AG04449 (cell line): ENCODE data around the gene SHPK.

ENCODE experiments used
- CTCF ChIA-PET: fragments of 350-600 bp; formaldehyde crosslinking; extraction: SDS; loops from one replicate; lab custom pipeline; 2021; ENCODE audit warnings: antibody characterized with exemption; lab: Yijun Ruan, JAX
- POLR2A ChIA-PET: fragments of 400-600, 350-600 bp; formaldehyde crosslinking; extraction: SDS; loops from one replicate; lab custom pipeline; 2020; ENCODE audit warnings: antibody characterized with exemption, inconsistent platforms; lab: Yijun Ruan, JAX
- DNase-seq: peaks from one replicate; pipeline ENCODE4 v3.0.0-alpha.2; 2010; ENCODE audit warnings: low read depth, low spot score
- H3K4me3 ChIP-seq: 2 replicates; pipeline ENCODE4 v1.5.1; 2011; ENCODE audit warnings: low read depth, mild to moderate bottlenecking, control low read depth, low read length
- TF ChIP-seq, protein P1 (sequence below): IDR thresholded peaks from one replicate; pipeline ENCODE4 v1.5.1; 2011; ENCODE audit warnings: mild to moderate bottlenecking, moderate library complexity, low read length, control low read depth, inconsistent platforms; ENCODE audit not compliant: insufficient read depth; ENCODE audit errors: missing control alignments

Gene SHPK

DNA sequence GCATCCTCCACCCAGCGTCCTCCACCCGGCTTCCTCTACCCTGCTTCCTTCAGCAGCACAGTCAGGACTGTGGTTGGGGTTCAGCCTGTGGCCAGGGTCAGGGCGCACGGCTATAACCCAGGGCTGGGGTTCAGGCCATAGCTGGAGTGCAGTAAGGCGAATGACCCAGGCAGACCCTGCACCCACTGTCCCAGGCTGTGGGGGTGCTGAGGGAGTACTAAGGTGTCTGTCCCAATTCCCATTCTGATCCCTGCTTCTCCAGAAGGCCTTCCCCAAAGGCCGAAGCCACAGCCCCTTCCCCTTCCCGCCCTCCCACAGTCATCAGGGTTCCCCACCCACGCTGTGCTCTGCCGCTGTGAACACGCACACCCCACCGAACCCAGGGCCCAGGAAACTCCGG is 45.0 kb upstream of the SHPK start:
- no peak for DNase-seq
- H3K4me3 ChIP-seq: no peak overlapping the region
- TF ChIP-seq, protein P1, sequence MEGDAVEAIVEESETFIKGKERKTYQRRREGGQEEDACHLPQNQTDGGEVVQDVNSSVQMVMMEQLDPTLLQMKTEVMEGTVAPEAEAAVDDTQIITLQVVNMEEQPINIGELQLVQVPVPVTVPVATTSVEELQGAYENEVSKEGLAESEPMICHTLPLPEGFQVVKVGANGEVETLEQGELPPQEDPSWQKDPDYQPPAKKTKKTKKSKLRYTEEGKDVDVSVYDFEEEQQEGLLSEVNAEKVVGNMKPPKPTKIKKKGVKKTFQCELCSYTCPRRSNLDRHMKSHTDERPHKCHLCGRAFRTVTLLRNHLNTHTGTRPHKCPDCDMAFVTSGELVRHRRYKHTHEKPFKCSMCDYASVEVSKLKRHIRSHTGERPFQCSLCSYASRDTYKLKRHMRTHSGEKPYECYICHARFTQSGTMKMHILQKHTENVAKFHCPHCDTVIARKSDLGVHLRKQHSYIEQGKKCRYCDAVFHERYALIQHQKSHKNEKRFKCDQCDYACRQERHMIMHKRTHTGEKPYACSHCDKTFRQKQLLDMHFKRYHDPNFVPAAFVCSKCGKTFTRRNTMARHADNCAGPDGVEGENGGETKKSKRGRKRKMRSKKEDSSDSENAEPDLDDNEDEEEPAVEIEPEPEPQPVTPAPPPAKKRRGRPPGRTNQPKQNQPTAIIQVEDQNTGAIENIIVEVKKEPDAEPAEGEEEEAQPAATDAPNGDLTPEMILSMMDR: no peak
- POLR2A ChIA-PET: no interaction called here
- CTCF ChIA-PET: interaction anchor here (0.7 to 2.8 kb wide), 2 partner anchors 7 to 14 kb away, joined by 3 to 12 read pairs; no protein-coding TSS in a partner anchor

DNA sequence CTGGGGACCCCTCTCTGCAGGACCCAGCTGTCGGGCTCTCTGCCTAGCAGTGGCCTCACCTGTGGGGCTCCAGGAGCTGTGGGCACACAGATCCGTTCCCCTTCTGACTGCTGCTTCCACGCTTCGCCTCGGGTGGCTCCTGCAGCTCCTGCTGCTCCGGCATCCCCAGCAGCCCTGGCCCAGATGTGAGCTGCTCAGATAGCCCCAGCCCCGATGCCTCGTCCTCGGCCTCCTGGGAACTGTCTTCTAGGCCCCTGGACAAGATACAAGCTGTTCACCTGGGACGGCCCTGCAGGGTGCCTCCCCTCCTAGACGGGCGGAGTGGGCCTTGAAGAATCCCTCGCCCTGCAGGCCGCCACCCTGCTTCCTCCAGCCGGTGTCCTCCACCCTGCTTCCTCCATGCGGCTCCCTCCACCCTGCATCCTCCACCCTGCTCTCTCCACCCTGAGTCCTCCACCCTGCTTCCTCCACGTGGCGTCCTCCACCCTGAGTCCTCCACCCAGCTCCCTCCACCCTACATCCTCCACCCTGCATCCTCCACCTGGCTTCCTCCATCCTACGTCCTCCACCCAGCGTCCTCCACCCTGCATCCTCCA is 43.6 kb upstream of the SHPK start:
- CTCF ChIA-PET: no interaction called here
- no peak overlapping the region for H3K4me3 ChIP-seq
- no peak for DNase-seq
- POLR2A ChIA-PET: interaction anchor here (0.6 kb wide), 1 partner anchor 12 kb away, joined by 3 read pairs; no protein-coding TSS in a partner anchor
- TF ChIP-seq, protein P1: no peak

DNA sequence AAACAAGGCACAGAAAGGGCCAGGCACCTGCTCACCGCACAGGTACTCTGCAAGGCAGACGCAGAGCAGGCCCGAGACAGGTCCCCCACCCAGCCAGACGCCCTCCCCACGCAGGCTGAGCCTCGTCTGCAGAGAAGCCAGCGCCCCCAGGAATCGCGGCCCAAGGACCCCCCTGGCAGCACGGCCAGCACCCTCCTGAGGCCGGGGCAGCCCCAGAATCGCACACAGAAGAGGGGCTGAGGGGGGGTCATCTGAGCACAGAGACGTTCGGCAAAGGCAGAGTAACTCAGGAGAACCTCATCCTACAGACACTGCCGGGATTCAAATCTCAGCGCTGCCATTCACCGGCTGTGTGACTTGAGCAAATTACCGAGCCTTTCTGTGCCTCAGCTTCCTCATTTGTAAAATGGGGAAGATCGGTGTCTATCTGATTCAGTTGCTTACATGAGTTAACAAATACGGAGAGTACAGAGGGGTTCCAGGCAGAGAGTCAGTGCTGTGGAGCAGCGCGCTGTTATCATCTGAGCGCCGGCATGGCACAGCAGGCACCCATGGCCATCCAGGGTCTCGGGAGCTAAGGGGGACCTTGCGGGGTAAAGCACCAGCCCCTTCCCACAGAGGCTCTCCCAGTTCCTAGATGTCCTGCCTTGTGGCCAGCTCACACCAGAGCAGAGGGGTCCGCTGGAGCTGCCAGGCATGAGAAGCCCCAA is 42.9 kb upstream of the SHPK start:
- ChIA-PET POLR2A (interaction anchor here (0.9 to 1.7 kb wide), 2 partner anchors 10 to 11 kb away, joined by 4 to 5 read pairs; partner anchors contain the start of gene EMC6), CTCF (interaction anchor here (1.0 to 1.4 kb wide), 2 partner anchors 9 to 167 kb away, joined by 3 read pairs; partner anchors contain the start of gene NCBP3)
- H3K4me3 ChIP-seq: no peak overlapping the region
- DNase-seq: no peak
- TF ChIP-seq, protein P1: no peak

DNA sequence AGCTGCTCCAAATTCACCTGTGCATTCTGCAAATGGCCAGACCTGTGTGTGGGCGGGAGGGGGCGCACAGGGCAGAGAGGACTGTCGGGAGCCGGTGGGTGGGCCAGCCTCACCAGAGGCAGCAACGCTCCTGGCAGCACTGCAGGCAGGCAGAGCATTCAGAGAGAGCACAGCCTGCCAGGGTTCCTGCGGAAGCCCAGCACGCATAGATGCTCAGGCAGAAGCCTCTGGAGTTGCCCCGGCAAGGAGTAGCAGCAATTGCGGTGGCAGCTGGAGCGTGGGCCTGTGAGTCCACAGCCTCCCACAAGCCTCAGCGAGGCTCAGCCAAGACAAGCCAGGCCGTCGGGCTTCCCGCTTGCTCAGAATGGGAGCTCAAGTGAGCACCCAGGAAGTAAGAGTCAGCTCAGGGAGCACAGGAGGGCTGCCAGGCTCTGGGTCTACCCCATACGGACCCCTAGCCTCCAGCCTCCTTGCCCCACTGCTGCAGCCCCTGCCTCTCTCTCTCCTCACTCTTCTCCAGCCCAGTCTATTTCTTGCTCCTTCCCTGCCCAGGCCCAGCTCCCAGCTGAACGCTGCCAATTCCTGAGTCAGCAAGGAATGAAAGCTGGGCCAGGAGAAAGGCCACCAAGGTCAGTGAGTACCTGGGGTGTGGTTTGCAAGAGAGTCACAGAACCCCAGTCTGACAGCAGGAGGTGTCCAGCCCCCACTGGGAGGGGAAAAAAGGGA is 42.2 kb upstream of the SHPK start:
- DNase-seq: no peak
- CTCF ChIA-PET: interaction anchor here (1.0 to 1.4 kb wide), 2 partner anchors 10 to 168 kb away, joined by 3 read pairs; partner anchors contain the start of gene NCBP3
- POLR2A ChIA-PET: interaction anchor here (0.9 to 1.7 kb wide), 2 partner anchors 9 to 10 kb away, joined by 4 to 5 read pairs; partner anchors contain the start of gene EMC6
- TF ChIP-seq, protein P1: no peak
- H3K4me3 ChIP-seq: no peak overlapping the region

DNA sequence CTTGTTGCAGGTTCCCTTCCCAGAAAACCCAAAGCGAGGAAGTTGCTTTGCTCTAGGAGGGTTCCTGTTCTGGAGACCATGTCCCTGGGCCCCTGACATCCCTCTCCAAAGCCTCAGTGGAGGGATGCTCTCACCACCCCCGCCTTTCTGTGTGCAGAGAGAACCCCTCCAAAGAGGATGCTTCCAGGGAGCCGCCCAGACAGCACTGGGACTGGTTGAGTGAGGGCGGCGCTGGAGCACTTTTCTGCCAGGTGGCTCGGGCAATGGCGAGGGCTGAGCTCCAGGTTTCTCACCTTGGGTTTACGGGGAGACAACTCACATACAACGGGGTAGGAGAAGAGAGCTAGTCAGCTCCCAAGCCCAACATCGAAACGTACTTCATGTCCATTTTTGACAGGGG is 39.8 kb upstream of the SHPK start:
- ChIA-PET CTCF (interaction anchor here (1.2 kb wide), 1 partner anchor 170 kb away, joined by 3 read pairs; the partner anchor contains the start of gene NCBP3), POLR2A (interaction anchor here (0.6 kb wide), 1 partner anchor 9 kb away, joined by 3 read pairs; no protein-coding TSS in a partner anchor)
- no peak for DNase-seq
- TF ChIP-seq, protein P1: no peak
- no peak overlapping the region for H3K4me3 ChIP-seq
